ENCODE measurements around the gene JAM3. TPM values are rescaled to one million over a fixed set of nuclear protein-coding genes. Genes with fewer than 3 reads are reported as not detected.

Gene JAM3
- total RNA-seq, 1 experiment from 2014 or later = 36.5 TPM

DNA sequence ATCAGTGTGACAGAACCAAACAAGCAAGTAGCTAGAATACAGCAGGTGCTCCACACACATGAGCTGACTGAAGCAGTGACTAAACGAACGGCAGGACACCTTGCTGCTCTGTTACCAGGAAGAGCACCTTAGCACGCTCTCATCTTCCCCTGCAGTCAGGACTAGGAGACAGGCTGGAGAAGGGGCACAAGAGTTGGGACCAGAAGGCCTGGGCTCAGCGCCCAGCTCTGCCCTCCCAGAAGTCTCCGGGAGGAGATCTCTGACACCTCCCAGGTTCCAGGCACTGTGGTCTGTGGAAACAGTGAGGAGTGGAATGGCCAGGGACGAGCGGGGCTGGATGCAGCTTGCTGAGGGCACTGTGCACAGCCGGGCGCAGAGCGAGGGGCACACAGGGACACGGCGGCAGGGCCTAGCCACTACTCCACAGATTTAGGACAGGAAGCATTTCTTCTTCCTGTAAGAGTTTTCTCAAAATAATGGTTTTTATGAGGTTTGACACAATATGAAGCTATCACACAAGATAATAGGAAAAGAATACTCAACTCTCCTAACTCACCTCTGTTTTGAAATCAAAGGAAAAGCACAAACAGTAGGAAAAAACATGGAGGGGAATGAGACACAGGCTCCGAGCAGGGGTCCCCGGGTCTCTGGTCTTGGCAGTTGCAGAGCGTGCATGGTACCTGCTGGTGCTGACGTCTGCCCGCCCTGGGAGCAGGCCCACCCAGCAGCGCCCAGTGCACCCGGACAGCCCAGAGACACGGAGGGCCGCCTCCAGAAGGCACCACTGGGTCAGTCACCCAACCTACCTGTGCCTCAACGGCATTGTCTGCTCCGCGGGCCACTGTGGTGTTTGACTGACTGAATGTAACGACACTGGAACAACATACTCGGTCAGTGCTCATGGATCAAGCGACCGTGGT lies 87.3 kb downstream of the JAM3 start:
- Histone ChIP-seq H4K91ac (ENCODE audit: insufficient read length, low read depth, low read length) (no peak overlapping the region), H3K9me3 (ENCODE audit: control insufficient read depth, low read depth, low read length) (peaks cover 8% of the 10 kb centered on the region), H3K56ac (ENCODE audit: insufficient read length, low read depth, low read length) (no peak overlapping the region), H2BK5ac (ENCODE audit: insufficient read length, low read length) (no peak overlapping the region), H3K27ac (ENCODE audit: insufficient read length, low read depth, low read length) (no peak overlapping the region), H3K14ac (ENCODE audit: insufficient read depth, low read length) (no peak overlapping the region), H4K20me1 (ENCODE audit: control insufficient read depth, insufficient read depth, insufficient read length) (no peaks in the 10 kb centered on the region), H2BK15ac (ENCODE audit: low read depth, low read length) (no peak overlapping the region), H2BK120ac (ENCODE audit: low read depth, low read length, poor library complexity, severe bottlenecking) (no peak overlapping the region), H3K79me1 (ENCODE audit: insufficient read depth, low read depth, low read length, poor library complexity, severe bottlenecking) (no peaks in the 10 kb centered on the region), H3K9ac (ENCODE audit: extremely low read depth, insufficient read length, low read length) (no peak overlapping the region), H2AFZ (ENCODE audit: low read length) (no peak overlapping the region), H3K4me2 (ENCODE audit: insufficient read depth, insufficient read length, low read length) (no peak overlapping the region), H3K23ac (ENCODE audit: insufficient read length, low read depth, low read length) (no peak overlapping the region), H4K5ac (ENCODE audit: insufficient read length, low read depth, low read length) (no peak overlapping the region), H2BK12ac (ENCODE audit: insufficient read length, low read depth, low read length) (no peak overlapping the region), H3K18ac (ENCODE audit: insufficient read length, low read depth, low read length) (no peak overlapping the region), H4K8ac (replicated peaks; ENCODE audit: insufficient read length, low read depth, low read length) (no peak overlapping the region), H3K4me1 (ENCODE audit: insufficient read depth, low read length) (no peaks in the 10 kb centered on the region), H2BK20ac (ENCODE audit: low read depth, low read length, poor library complexity, severe bottlenecking) (no peak overlapping the region), H3K23me2 (ENCODE audit: insufficient read length, low read depth, low read length, poor library complexity, severe bottlenecking) (no peaks in the 10 kb centered on the region), H2AK5ac (ENCODE audit: insufficient read length, low read length) (no peak overlapping the region), H3T11ph (ENCODE audit: low read length) (no peak overlapping the region), H3K4ac (ENCODE audit: low read depth, low read length) (no peak overlapping the region), H3K27me3 (ENCODE audit: insufficient read depth, low read length) (no peaks in the 10 kb centered on the region), H3K79me2 (ENCODE audit: insufficient read depth, low read length) (no peaks in the 10 kb centered on the region)
- DNase-seq = no peak
- no peak overlapping the region for H3K27ac Mint-ChIP-seq
- no CpG with 5 or more reads among the region's 28 CpGs for WGBS (ENCODE audit: extremely low coverage, insufficient read length, low lambda C conversion rate)
- peaks cover 13 to 22% of the 10 kb centered on the region in 2 experiments for H3K9me3 Mint-ChIP-seq
- peaks cover 84 to 95% (median 94%) of the 10 kb centered on the region in 3 experiments for H3K36me3 Mint-ChIP-seq (ENCODE audit: insufficient read depth in 1 of 3, low read depth in 3 of 3)
- no peaks in the 10 kb centered on the region for H3K4me1 Mint-ChIP-seq
- no peak overlapping the region for H3K4me3 Mint-ChIP-seq
- no peak for TF ChIP-seq CTCF (conservative IDR thresholded peaks at IDR 0.05)
- H3K27me3 Mint-ChIP-seq (ENCODE audit: low read depth) = no peaks in the 10 kb centered on the region

All from H9 (cell line).